HG03469 (cell line): ENCODE measurements around the gene IER3.
"Not testable (repeated sequence)": the region's sequence is repeated elsewhere in the genome, so short reads cannot be mapped to it uniquely, and the experiment has no call there.

ENCODE experiments used
- ATAC-seq: cut with Tn5 transposase; IDR thresholded peaks from one replicate; pipeline ENCODE4 v1.9.1; 2021; ENCODE audit warnings: mild to moderate bottlenecking, moderate library complexity, moderate number of reproducible peaks; ENCODE audit not compliant: unreplicated experiment

Gene IER3

GRCh38 chr6:30769088-30769852 lies 24.9 kb upstream of the IER3 start:
- no peak for ATAC-seq

GRCh38 chr6:30768634-30769087 lies 24.3 kb upstream of the IER3 start:
- ATAC-seq = no peak

GRCh38 chr6:30767944-30768301 lies 23.6 kb upstream of the IER3 start:
- ATAC-seq = no peak

GRCh38 chr6:30767158-30767943 lies 23.0 kb upstream of the IER3 start:
- ATAC-seq = no peak

GRCh38 chr6:30766461-30767157 lies 22.3 kb upstream of the IER3 start:
- no peak for ATAC-seq

- not testable (repeated sequence) for ATAC-seq
Measured at GRCh38 chr6:30765495-30765894, 21.1 kb upstream of the IER3 start.

GRCh38 chr6:30764490-30765043 lies 20.2 kb upstream of the IER3 start:
- ATAC-seq = not testable (repeated sequence)

GRCh38 chr6:30763618-30764489 lies 19.5 kb upstream of the IER3 start:
- ATAC-seq = no peak

GRCh38 chr6:30763155-30763617 lies 18.8 kb upstream of the IER3 start:
- ATAC-seq = no peak

- ATAC-seq = no peak
Measured at GRCh38 chr6:30761791-30762429, 17.6 kb upstream of the IER3 start.

GRCh38 chr6:30760549-30760948 lies 16.2 kb upstream of the IER3 start:
- no peak for ATAC-seq

GRCh38 chr6:30759575-30760239 lies 15.4 kb upstream of the IER3 start:
- ATAC-seq = no peak

- ATAC-seq = no peak
Measured at GRCh38 chr6:30757261-30757904, 13.0 kb upstream of the IER3 start.

GRCh38 chr6:30756405-30757003 lies 12.2 kb upstream of the IER3 start:
- ATAC-seq = not testable (repeated sequence)

- ATAC-seq = no peak
Measured at GRCh38 chr6:30754631-30755030, 10.3 kb upstream of the IER3 start.

- no peak for ATAC-seq
Measured at GRCh38 chr6:30752157-30752927, 8.0 kb upstream of the IER3 start.

GRCh38 chr6:30750379-30750668 lies 6.0 kb upstream of the IER3 start:
- no peak for ATAC-seq
